ENCODE data around the gene C1QTNF6. TPM values are rescaled to one million over a fixed set of nuclear protein-coding genes. Genes with fewer than 3 reads are reported as not detected.
"Not testable (repeated sequence)": the region's sequence is repeated elsewhere in the genome, so short reads cannot be mapped to it uniquely, and the experiment has no call there.

The C1QTNF6 gene
- polyA plus RNA-seq, 3 donors = 25.3 to 29.0 (median 26.2) TPM

GRCh38 chr22:37178350-37179125, 9.5 kb downstream of the C1QTNF6 start:
- DNase-seq (ENCODE audit: low read depth in 3 of 3, low spot score in 2 of 3) = no peak

DNA sequence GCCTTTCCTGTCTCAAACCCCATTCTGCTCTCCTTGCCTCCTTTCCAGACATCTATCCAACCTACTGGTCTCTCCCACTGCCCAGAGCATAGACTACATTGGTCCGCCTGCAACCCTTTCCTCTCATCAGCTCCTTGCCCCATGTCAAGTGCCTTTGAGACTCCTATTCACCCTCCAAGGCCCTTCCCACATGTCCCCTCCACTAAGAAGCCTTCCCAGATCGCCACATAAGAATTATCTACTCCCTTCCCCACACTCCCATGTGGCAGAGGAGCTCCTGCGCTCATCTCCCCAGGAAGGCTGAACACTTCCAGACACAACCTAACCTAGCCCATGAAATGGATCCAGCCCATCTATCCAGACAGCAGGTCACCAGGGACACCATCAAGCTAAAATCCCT, 10.3 kb downstream of the C1QTNF6 start:
- DNase-seq (ENCODE audit: low read depth in 3 of 3, low spot score in 2 of 3) = no peak

DNA sequence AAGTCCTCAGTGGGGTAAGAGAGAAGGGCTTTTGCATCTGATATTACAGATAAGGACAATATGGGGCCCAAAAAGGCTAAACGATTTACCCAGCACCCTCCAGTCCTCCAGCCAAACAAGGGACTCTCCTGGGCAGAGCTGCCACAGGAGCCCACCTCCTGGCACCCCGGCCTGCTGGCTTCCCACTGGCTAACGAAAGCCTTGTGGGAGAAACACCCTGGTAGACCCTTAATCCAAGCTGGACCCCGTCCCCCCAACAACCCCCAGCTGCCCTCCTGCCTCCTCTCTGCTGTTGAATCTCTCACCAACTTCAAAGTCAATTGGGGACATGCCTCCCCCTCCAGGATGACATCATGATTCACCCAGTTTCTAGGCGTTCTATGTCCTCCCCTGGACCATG, 10.8 kb downstream of the C1QTNF6 start:
- DNase-seq (ENCODE audit: low read depth in 3 of 3, low spot score in 2 of 3) = no peak

GRCh38 chr22:37176464-37177061, 11.5 kb downstream of the C1QTNF6 start:
- no peak for DNase-seq (ENCODE audit: low read depth in 3 of 3, low spot score in 2 of 3)

DNA sequence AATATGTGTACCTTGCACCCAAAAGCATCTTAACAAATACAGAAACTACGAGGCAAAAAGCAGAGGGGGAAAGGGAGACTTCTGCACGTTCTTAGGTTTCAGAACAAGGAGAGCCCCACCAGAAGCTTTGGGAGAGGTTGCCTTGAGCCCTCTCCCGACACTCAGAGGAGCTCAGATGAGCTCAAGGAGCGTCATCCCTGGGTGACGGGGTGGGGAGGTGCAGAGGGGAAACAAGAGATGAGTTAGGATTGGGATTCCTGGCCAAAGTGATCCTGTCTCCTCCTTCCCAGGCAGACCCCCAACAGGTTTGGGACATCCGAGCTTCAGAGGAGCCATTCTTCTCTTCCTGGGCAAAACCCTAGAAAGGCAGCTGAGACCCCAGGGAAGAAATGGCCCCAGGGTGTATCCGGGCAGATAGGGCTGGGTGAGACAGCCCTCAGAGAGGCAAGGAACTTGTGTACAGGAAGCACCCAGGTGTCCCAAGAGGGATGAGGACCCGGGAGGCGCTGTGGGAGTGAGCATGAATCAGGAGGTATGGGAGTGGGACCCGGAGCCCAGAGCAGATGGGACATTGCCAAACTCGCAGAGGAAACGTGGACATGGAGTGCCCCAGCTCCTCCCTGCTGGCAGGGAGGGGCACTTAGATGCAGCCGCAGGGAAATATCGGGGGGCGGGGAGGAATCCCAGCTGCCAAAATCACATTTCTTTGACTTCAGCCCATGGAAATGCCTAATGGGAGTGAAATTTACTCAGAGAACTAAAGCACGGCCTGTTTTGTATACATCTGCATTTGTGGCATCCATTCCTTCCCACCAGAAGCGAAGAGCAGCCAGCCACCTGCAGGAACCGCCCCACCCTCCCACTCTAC, 12.4 kb downstream of the C1QTNF6 start:
- DNase-seq (ENCODE audit: low read depth in 3 of 3, low spot score in 2 of 3) = no peak

GRCh38 chr22:37174964-37175363, 13.1 kb downstream of the C1QTNF6 start:
- no peak for DNase-seq (ENCODE audit: low read depth in 3 of 3, low spot score in 2 of 3)

GRCh38 chr22:37173709-37174108, 14.3 kb downstream of the C1QTNF6 start:
- no peak for DNase-seq (ENCODE audit: low read depth in 3 of 3, low spot score in 2 of 3)

DNA sequence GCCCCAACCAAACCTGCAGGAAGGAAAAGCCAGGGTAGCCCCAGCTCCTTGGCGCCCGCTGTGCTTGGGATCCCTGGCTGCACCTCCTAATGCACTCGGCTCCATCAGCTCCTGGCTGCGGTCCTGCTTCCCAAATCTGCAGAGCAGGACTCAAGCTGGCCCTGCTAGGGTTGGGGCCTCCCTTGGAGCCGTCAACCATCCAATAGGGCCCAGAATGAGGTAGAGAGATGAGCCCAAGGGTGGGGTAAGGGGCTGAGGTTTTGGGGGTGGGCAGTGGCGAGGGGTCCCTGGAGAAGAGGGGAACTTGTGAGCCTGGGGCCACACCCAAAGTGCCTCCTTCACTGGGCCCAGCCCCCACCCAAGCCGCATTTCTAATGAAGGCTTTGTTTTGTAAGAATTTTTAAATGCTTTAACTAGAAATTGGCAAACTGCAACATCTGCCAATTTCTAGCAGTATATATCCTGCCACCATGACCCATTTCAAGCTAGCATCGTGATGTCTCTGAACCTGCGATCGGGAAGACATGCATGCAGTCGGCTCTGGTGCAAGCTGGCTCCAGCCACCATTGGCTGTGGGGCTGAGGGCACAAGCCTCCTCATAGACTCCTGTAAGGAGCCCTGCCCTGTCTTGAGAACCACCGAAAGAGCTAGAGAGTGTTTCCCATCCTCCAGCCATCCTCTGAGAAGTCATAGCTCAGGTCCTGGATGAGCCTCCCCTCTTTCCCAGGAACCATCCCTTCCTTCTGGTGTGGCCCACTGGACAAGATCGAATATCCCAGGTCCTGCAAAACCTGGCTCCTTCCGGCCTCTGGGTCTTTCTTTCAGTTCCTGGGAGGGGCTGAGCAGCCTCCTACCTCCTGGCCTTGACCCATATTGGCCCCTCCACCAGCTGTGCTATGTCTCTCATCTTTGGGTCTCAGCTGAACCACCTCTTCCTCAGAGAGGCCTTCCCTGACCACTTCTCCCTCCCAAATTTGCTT, 15.5 kb downstream of the C1QTNF6 start:
- no peak for DNase-seq (ENCODE audit: low read depth in 3 of 3, low spot score in 2 of 3)

DNA sequence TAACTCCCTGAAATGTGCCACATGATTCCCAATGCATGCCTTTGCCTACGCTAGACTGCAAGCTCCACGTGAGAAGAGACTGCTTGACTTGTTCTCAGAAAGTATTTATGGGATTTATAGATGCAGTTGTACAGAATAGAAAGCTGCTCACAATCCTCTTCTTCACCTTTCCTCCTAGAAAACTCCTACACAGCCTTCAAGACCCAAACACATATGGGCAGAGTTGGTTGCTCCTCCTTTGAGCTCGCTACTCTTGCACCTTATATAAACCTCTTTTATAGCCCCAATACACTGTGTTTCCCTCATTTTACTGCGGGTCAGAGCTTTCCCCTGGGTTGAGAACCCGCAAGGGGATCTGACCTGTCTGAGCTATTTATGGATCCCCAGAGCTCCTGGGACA, 16.4 kb downstream of the C1QTNF6 start:
- no peak for DNase-seq (ENCODE audit: low read depth in 3 of 3, low spot score in 2 of 3)

GRCh38 chr22:37170689-37171405, 17.2 kb downstream of the C1QTNF6 start:
- not testable (repeated sequence) for DNase-seq (ENCODE audit: low read depth in 3 of 3, low spot score in 2 of 3)

GRCh38 chr22:37169947-37170688, 17.9 kb downstream of the C1QTNF6 start:
- DNase-seq (ENCODE audit: low read depth in 3 of 3, low spot score in 2 of 3) = no peak

DNA sequence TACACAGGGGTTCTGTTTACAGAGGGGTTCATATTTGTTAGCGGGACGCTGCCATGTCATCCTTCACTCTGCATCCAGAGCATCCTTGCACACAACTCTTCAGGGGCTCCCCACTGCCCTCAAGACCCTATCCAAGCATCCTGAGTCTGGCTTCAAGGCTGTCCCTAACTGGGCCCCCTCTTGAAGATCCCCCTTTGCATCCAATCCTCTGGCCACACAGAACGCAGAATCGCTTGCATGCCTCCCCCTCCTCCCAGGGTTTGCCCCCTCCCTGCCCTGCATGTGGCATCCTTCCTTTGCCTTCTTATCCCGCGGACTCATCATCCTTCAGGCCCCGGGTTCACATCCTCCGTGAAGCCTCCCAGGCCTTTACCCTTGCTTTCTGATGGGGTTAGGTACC, 18.6 kb downstream of the C1QTNF6 start:
- no peak for DNase-seq (ENCODE audit: low read depth in 3 of 3, low spot score in 2 of 3)

DNA sequence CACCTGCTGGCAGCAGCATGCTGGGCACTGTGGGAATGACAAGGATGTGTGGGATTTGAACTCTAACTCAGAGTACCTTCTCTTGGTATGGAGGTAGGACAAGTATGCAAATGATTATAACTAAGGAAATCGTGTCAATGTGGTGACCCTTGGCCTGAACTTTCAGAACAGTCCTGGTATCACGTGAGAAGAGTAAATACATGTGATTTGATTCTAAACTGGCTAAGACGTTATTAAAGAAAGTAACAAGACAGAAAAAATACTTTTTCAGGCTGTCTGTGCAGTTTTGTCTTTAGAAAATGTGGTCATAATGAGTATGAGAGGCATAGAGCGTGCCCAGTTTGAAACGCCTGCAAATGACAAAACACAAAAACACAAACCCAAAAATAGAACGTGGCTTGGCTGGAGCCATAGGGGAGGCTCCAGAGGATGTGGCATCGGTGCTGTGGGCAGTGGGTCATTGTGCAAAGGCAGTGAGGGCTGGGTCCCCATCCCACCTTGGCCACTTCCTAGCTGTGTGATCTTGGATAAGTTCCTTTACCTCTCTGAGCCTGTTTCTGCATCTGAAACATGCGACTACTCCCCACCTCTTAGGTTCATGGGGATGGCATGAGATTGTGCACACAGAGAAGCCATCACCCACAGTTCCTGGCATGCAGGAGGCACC, 19.9 kb downstream of the C1QTNF6 start:
- DNase-seq (ENCODE audit: low read depth in 3 of 3, low spot score in 2 of 3) = no peak

GRCh38 chr22:37167176-37167980, 20.7 kb downstream of the C1QTNF6 start:
- no peak for DNase-seq (ENCODE audit: low read depth in 3 of 3, low spot score in 2 of 3)

GRCh38 chr22:37166675-37167066, 21.4 kb downstream of the C1QTNF6 start:
- DNase-seq (ENCODE audit: low read depth in 3 of 3, low spot score in 2 of 3) = peak in 1 of 3 donors; percentile 43

DNA sequence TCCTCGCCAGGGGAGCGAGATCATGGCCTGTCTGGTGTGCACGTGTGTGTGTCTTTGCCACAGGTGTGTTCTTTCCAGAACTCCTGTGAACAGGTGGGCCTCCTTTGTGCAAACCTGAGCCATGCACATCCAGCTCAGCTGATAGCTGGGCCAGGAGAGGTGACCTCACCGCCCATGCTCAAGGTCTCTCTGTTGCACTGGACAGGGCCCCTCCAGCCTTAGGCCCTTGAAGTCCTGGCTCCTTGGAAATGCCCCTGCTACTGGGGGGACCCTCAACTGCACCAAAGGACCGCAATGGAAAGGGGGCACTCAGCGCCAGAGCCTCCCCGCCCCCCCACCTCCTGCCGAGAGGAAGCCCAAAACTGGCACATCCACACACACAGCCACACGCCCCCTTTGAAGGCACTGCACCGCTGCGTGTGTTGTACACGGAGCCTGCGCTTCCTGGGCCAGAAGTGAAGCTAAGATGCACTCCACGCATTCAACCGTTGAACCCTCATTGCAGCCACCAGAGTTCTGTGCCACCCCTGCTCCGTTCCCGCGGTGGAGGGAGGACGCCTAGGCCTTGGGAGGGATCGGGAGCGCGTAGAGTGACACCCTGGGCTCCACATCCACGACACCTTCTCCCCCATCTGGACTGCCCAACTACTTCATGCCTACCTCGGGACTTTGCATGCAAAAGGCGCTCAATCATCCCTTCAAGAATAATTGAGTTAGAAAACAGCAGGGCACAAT, 21.9 kb downstream of the C1QTNF6 start:
- no peak for DNase-seq (ENCODE audit: low read depth in 3 of 3, low spot score in 2 of 3)

DNA sequence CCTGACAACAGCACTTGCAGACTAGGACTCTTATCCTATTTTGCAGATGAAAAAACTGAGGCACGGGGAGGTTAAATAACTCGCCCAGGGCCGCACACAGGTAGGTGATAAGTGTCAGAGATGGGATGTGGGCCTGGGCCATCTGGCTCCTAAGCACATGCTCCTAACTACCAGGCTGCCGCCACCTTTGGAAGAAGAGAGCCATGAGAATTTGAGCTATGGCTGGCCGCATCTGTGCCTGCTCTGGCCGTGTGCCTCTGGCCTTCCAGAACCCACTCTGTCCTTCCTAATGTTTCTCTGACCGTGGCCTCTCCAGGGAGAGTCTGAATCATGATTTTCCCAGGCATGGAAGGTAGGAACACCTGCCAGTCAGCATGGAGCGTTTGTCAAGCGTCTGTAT, 23.0 kb downstream of the C1QTNF6 start:
- DNase-seq (ENCODE audit: low read depth in 3 of 3, low spot score in 2 of 3) = no peak
